SK-N-MC (cell line): ENCODE data around the gene TMEM131.
"Not testable (repeated sequence)": the region's sequence is repeated elsewhere in the genome, so short reads cannot be mapped to it uniquely, and the experiment has no call there.

Experiments
- DNase-seq: peaks from one replicate; pipeline ENCODE4 v3.0.0-alpha.2; 2011; ENCODE audit warnings: low read depth, low spot score
- H3K27ac ChIP-seq: fragments of 200-600 bp; sonication (generic); 2 replicates; pipeline ENCODE4 v1.5.1; 2016; ENCODE audit warnings: mixed run types
- H3K36me3 ChIP-seq: fragments of 200-600 bp; sonication (generic); 2 replicates; pipeline ENCODE4 v1.6.1; 2017; ENCODE audit warnings: antibody characterized with exemption, low read length, mixed read lengths; ENCODE audit not compliant: insufficient read depth
- H3K4me3 ChIP-seq: fragments of 200-600 bp; sonication (generic); 2 replicates; pipeline ENCODE4 v1.5.1; 2016
- H3K9ac ChIP-seq: fragments of 200-600 bp; sonication (generic); 2 replicates; pipeline ENCODE4 v1.8.0; 2017; ENCODE audit warnings: mixed run types, mixed read lengths; ENCODE audit not compliant: insufficient read length
- H3K9me3 ChIP-seq: fragments of 200-600 bp; sonication (generic); 2 replicates; pipeline ENCODE4 v1.6.1; 2017; ENCODE audit warnings: low read depth, mild to moderate bottlenecking, antibody characterized with exemption, low read length, moderate library complexity, mixed read lengths
- EZH2 ChIP-seq: fragments of 200-600 bp; sonication (generic); IDR thresholded peaks from one replicate; pipeline ENCODE4 v1.6.1; 2017; ENCODE audit warnings: antibody characterized with exemption
- FOXP2 ChIP-seq: optimal IDR thresholded peaks from 2 replicates; pipeline ENCODE3; 2011; ENCODE audit warnings: mild to moderate bottlenecking, moderate library complexity; ENCODE audit not compliant: insufficient read depth; ENCODE audit errors: extremely low read length, control extremely low read depth
- POLR2AphosphoS5 ChIP-seq: IDR thresholded peaks from 2 replicates; pipeline ENCODE4 v1.6.1; 2012; ENCODE audit warnings: mild to moderate bottlenecking, low read depth, low read length, borderline replicate concordance

TMEM131 gene

GRCh38 chr2:97924194-97924593 is 71.6 kb downstream of the TMEM131 start:
- H3K9ac ChIP-seq, result no peak overlapping the region
- 0 out of 2 replicates have a peak, but pooled peaks cover 3% of the 10 kb centered on the region for H3K9me3 ChIP-seq
- no peak overlapping the region for H3K4me3 ChIP-seq
- no peak for TF ChIP-seq POLR2AphosphoS5
- TF ChIP-seq EZH2, result no peak
- H3K27ac ChIP-seq, result no peak overlapping the region
- DNase-seq, result no peak
- peaks cover 9% of the 10 kb centered on the region; the same call in 1 of the 2 replicates for H3K36me3 ChIP-seq

DNA sequence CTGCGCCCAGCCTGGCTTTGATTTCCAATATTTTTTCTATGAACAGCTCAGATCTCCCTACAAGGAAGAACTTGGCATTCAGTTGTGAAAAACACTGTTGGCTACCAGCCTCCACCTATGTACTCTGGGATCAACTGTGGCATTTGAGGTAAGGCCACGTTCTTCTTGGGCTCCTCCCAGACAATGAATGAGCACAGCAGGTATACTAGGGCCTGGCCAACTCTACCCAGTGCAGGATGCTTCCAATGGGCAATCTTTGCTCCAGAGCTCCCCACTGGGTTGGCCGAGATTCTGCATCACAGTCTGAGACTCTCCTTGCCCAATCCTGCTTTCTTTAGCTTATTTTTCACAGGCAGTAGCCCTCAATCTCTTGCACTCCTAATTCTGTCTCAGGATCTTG is 75.9 kb downstream of the TMEM131 start:
- TF ChIP-seq EZH2 (no peak), POLR2AphosphoS5 (no peak)
- Histone ChIP-seq H3K36me3 (peaks cover 18% of the 10 kb centered on the region; the same call in 1 of the 2 replicates), H3K27ac (no peak overlapping the region), H3K9ac (no peak overlapping the region), H3K9me3 (0 out of 2 replicates have a peak, but pooled peaks cover 3% of the 10 kb centered on the region), H3K4me3 (no peak overlapping the region)
- no peak for DNase-seq

DNA sequence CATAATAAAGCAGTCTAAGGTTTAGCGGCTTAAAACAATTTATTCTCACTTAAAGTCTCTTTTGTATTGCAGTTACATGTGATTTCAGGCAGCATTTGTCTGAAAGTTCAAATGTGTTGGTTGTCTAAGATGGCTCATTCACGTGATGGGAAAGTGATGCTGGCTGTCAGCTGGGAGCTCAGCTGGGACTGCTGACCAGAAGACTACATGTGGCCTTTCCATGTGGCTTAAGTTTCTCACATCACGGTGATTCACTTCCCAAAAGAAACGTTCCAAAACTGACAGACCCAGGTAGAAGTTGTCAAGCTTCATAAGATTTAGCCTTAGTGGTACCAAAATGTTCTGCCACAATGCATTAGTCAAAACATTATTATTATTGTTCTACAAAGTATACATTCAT is 76.9 kb downstream of the TMEM131 start:
- DNase-seq, result no peak
- TF ChIP-seq FOXP2, result no peak
- TF ChIP-seq EZH2, result no peak
- no peak for TF ChIP-seq POLR2AphosphoS5

GRCh38 chr2:97917668-97918067 is 78.1 kb downstream of the TMEM131 start:
- peaks cover 18% of the 10 kb centered on the region; the same call in 1 of the 2 replicates for H3K36me3 ChIP-seq
- H3K9me3 ChIP-seq, H3K4me3 ChIP-seq, DNase-seq, H3K27ac ChIP-seq, H3K9ac ChIP-seq: not testable (repeated sequence)

More for the DNA sequence above, 76.9 kb downstream of the TMEM131 start:
- H3K27ac ChIP-seq, result no peak overlapping the region
- no peak overlapping the region for H3K4me3 ChIP-seq
- H3K9ac ChIP-seq, result no peak overlapping the region
- 0 out of 2 replicates have a peak, but pooled peaks cover 3% of the 10 kb centered on the region for H3K9me3 ChIP-seq
- peaks cover 18% of the 10 kb centered on the region; the same call in 1 of the 2 replicates for H3K36me3 ChIP-seq

- no peak overlapping the region for H3K4me3 ChIP-seq
- H3K9me3 ChIP-seq, result no peaks in the 10 kb centered on the region
- H3K9ac ChIP-seq, result no peak overlapping the region
- 0 out of 2 replicates have a peak, but pooled peaks cover 8% of the 10 kb centered on the region for H3K36me3 ChIP-seq
- TF ChIP-seq EZH2 (no peak), FOXP2 (no peak), POLR2AphosphoS5 (no peak)
- no peak for DNase-seq
- no peak overlapping the region for H3K27ac ChIP-seq
Measured at GRCh38 chr2:97914691-97915213, 81.0 kb downstream of the TMEM131 start.

DNA sequence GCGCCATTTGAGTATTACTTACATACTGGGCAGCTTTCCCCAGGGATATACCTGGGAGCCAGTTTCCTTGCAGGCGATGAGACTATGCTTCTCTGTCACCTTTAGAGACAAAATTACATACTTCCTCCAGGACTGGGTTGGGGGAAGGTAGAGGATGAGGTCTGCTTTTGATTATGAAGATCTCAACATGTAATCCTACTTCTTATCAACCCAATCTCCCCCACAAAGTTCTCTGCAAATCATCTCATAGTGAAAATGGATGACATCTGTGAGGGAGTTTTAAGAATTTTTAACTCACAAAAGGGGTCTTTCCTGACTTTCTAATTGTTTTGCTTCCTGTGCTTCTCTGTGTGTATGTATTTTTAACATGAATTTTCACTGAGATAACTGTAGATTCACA is 81.9 kb downstream of the TMEM131 start:
- H3K36me3 ChIP-seq, result 0 out of 2 replicates have a peak, but pooled peaks cover 6% of the 10 kb centered on the region
- H3K9me3 ChIP-seq, result no peaks in the 10 kb centered on the region
- DNase-seq, result no peak
- H3K4me3 ChIP-seq, result no peak overlapping the region
- H3K9ac ChIP-seq, result no peak overlapping the region
- H3K27ac ChIP-seq, result no peak overlapping the region
- TF ChIP-seq POLR2AphosphoS5, result no peak
- TF ChIP-seq FOXP2, result no peak
- TF ChIP-seq EZH2, result no peak

DNA sequence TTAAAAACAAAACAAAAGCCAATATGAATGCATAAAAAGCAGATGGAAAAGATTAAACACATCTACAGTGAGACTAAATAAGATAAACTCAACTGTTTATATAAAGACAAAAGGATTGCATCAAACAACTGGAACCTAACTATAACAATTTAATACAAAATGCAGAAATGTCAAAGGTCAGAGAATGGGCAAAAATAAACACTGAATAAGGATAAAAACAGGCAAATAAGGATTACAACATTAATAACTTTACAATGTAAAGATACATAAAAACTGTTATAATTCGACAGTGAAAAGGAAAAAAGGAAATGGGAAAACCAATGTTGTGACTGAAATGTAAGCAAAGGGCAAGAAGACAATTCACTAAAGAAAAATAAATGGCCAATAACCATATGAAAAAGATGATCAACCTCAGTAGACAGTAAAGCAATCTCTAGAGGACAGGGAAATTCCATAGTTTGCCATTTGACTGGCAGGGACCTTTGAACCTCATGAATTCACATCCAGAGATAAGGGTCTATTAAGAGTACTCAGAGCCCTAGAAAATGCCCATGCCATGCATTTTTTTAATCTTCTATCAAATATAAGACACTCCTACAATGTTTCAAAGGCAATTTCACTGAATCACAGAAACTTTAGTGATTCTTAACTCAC is 83.7 kb downstream of the TMEM131 start:
- no peak for DNase-seq
- H3K36me3 ChIP-seq, result no peaks in the 10 kb centered on the region
- TF ChIP-seq FOXP2 (no peak), EZH2 (no peak), POLR2AphosphoS5 (no peak)
- no peaks in the 10 kb centered on the region for H3K9me3 ChIP-seq
- H3K9ac ChIP-seq, result no peak overlapping the region
- no peak overlapping the region for H3K4me3 ChIP-seq
- no peak overlapping the region for H3K27ac ChIP-seq

DNA sequence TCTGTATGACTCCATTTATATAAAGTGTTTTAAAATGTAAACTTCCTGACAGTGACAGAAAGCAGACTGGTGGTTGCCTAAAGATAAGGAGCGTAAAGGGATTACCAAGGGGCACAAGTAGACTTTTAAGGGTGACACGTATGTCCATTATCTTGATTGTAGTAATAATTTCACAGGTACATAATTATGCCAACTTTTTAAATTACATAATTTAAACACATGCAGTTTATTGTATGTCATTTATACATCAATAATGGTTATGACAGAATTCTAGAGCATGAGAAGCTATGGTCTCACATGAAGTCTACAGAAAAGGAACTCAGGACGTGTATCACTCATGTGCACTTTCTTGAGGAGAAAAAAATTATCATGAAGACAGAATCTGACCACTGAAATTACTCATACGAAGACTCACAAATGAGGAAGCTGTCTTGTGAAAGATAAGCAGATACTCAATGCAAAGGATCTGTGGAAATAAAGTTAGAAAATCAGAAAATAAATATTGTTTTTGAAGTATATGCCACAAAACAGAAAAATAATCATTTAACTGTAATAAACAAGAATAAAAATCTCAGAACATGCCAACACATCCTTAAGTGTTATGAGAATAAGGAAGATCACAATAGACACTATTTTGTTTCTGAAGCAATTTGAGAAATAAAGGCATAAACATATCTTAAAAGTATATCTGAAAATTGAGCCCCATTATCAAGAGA is 84.4 kb downstream of the TMEM131 start:
- Histone ChIP-seq H3K4me3 (no peak overlapping the region), H3K36me3 (no peaks in the 10 kb centered on the region), H3K9ac (no peak overlapping the region), H3K27ac (no peak overlapping the region), H3K9me3 (no peaks in the 10 kb centered on the region)
- TF ChIP-seq EZH2, result no peak
- TF ChIP-seq FOXP2, result no peak
- TF ChIP-seq POLR2AphosphoS5, result no peak
- no peak for DNase-seq
